CD4-positive, alpha-beta T cell (primary cell): ENCODE measurements around the gene FA2H. TPM values are rescaled to one million over a fixed set of nuclear protein-coding genes. Genes with fewer than 3 reads are reported as not detected.

Experiments used
- ATAC-seq: fragments of 200-7000 bp; cut with Tn5 transposase; one replicate; pipeline ENCODE4 v1.10.0; 2022; ENCODE audit warnings: mild to moderate bottlenecking; ENCODE audit not compliant: poor library complexity
- CTCF ChIA-PET: fragments of 350-600 bp; sonication (Branson Sonifier 250); formaldehyde crosslinking; loops from one replicate; lab custom pipeline; 2021; ENCODE audit warnings: antibody characterized with exemption, inconsistent platforms; lab: Charles Lee
- POLR2A ChIA-PET: fragments of 350-600 bp; sonication (Branson Sonifier 250); formaldehyde crosslinking; loops from one replicate; lab custom pipeline; 2021; ENCODE audit warnings: antibody characterized with exemption, inconsistent platforms; lab: Charles Lee
- DNase-seq, 14 experiments: peaks; one replicate each; pipeline ENCODE4 v3.0.0-alpha.2; 2013 to 2020; ENCODE audit warnings: mixed read lengths in 2 of 14
- H3K27ac ChIP-seq, 2 donors: one replicate each; pipeline versions ENCODE4 v1.5.1 to v1.7.0; 2013; ENCODE audit warnings: low read length in 2 of 2, low read depth in 1 of 2, mild to moderate bottlenecking in 1 of 2
- H3K27me3 ChIP-seq, 2 experiments: 1 replicate in 1 of 2; 2 replicates in 1 of 2; pipeline versions ENCODE4 v1.6.1 to v1.7.0; 2013; ENCODE audit warnings: low read length in 2 of 2, control low read depth in 1 of 2, mild to moderate bottlenecking in 1 of 2, moderate library complexity in 1 of 2; ENCODE audit not compliant: insufficient read depth in 2 of 2, control insufficient read depth in 1 of 2
- H3K36me3 ChIP-seq: one replicate; pipeline ENCODE4 v1.6.1; 2013; ENCODE audit warnings: low read length, control low read depth; ENCODE audit not compliant: insufficient read depth
- H3K4me1 ChIP-seq: one replicate; pipeline ENCODE4 v1.6.1; 2013; ENCODE audit warnings: low read length, control low read depth; ENCODE audit not compliant: insufficient read depth
- H3K4me3 ChIP-seq: one replicate; pipeline ENCODE4 v1.5.1; 2013; ENCODE audit warnings: mild to moderate bottlenecking, low read length, moderate library complexity
- H3K9me3 ChIP-seq, 2 experiments: 1 replicate in 1 of 2; 2 replicates in 1 of 2; pipeline versions ENCODE4 v1.6.1 to v1.7.0; 2013; ENCODE audit warnings: low read length in 2 of 2, mild to moderate bottlenecking in 2 of 2, control low read depth in 1 of 2, moderate library complexity in 1 of 2; ENCODE audit not compliant: control insufficient read depth in 1 of 2, insufficient read depth in 1 of 2
- H3K27ac Mint-ChIP-seq: one replicate; pipeline ENCODE4 v1.8.0; 2020; ENCODE audit warnings: mixed read lengths
- H3K27me3 Mint-ChIP-seq: one replicate; pipeline ENCODE4 v1.8.0; 2021; ENCODE audit warnings: mixed read lengths
- H3K36me3 Mint-ChIP-seq: one replicate; pipeline ENCODE4 v1.8.0; 2021; ENCODE audit warnings: low read depth, mixed read lengths
- H3K4me1 Mint-ChIP-seq: one replicate; pipeline ENCODE4 v1.8.0; 2021; ENCODE audit warnings: low read depth, mixed read lengths
- H3K4me3 Mint-ChIP-seq: one replicate; pipeline ENCODE4 v1.8.0; 2020; ENCODE audit warnings: mild to moderate bottlenecking, mixed read lengths
- H3K9me3 Mint-ChIP-seq: one replicate; pipeline ENCODE4 v1.8.0; 2020; ENCODE audit warnings: mixed read lengths
- CTCF ChIP-seq: fragments of 200-600 bp; IDR thresholded peaks from one replicate; pipeline ENCODE4 v1.8.0; 2022; ENCODE audit warnings: antibody characterized with exemption, mild to moderate bottlenecking
- intact Hi-C, 2 experiments: fragments of 100-400 bp; cut with DNase I in 1 of 2; cut with micrococcal nuclease in 1 of 2; formaldehyde crosslinking; loops; one replicate each; pipeline versions ENCODE4 v1.15.1 to v1.9.0; 2023 to 2025; cut with DNase I, micrococcal nuclease
- total RNA-seq, 174 experiments: library from RNA in 2 of 174; stranded (reverse) in 2 of 174; gene quantifications; one replicate each; pipeline ENCODE4 v1.2.3 and lab custom pipeline; 2021 to 2026

FA2H gene
- total RNA-seq, 2 experiments from 2014 or later, result not detected

DNA sequence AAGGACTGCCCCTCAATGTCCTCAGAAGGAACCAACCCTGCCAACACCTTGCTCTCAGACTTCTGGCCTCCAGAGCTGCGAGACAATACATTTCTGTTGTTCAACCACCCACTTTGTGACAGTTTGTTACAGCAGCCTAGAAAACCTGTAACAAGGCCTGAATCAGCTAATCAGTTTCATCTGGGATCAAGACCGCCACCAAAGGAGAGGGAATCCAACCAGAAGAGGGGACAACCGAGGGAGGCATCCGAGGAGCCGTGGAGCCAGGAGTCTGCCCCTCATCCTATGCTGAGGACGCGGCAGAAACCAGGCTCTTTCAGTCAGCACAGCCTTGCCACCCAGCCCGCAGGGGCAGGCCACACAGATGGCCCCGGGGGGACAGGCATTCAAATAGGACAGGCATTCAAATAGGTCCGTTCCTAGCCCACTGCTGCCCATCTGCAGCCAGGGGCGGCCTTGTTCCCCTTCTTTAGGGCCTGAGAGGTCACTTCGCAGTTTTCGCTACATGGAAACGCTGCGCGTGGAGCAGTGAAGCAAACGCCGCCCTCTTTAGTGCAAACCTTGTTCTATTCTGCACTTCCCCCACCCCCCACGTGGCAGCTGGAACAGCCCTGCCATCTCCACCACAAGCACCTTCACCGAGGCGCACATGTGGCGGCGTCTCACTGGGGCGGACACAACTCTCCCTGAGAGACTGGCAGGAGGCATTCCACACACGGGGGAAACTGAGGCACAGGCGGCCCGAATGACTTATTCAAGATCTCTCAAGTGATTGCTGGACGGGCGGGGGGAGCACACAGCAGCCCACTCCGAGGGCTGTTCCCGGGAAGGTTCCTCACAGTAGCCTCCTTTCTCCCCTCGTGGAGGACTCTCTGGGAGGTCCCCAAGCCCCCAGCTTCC, 26.7 kb downstream of the FA2H start:
- Histone ChIP-seq H3K36me3 (no peaks in the 10 kb centered on the region), H3K27me3 (no peaks in the 10 kb centered on the region), H3K9me3 (no peaks in the 10 kb centered on the region), H3K4me3 (no peak overlapping the region), H3K4me1 (no peaks in the 10 kb centered on the region), H3K27ac (no peak overlapping the region)
- H3K27ac Mint-ChIP-seq, result no peak overlapping the region
- no peaks in the 10 kb centered on the region for H3K9me3 Mint-ChIP-seq
- POLR2A ChIA-PET, result no interaction called here
- CTCF ChIA-PET, result no interaction called here
- H3K4me3 Mint-ChIP-seq, result no peak overlapping the region
- H3K27me3 Mint-ChIP-seq, result no peaks in the 10 kb centered on the region
- H3K36me3 Mint-ChIP-seq, result no peaks in the 10 kb centered on the region
- H3K4me1 Mint-ChIP-seq, result no peaks in the 10 kb centered on the region
- TF ChIP-seq CTCF, result no peak
- intact Hi-C loops, result no loop called here
- DNase-seq (no peak), ATAC-seq (no peak)

DNA sequence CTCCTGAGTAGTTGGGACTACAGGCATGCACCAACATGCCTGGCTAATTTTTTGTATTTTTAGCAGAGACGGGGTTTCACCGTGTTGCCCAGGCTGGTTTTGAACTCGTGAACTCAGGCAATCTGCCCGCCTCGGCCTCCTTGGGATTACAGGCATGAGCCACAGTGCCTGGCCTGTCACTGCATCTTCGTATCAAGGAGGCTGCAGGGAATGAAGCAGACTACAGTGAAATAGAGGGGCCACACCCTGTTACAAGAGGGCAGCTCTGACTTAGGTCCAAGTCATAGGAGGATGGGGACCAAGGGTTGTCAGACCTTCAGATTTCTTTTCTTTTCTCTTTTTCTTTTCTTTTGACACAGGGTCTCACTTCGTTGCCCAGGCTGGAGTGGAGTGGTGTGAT, 28.7 kb downstream of the FA2H start:
- H3K36me3 ChIP-seq, result no peaks in the 10 kb centered on the region
- H3K9me3 Mint-ChIP-seq, result no peaks in the 10 kb centered on the region
- ChIA-PET POLR2A (no interaction called here), CTCF (interaction anchor here (0.6 kb wide), 1 partner anchor 41 kb away, joined by 4 read pairs; no protein-coding TSS in a partner anchor)
- H3K27me3 ChIP-seq, result no peaks in the 10 kb centered on the region
- H3K9me3 ChIP-seq, result no peaks in the 10 kb centered on the region
- H3K4me1 Mint-ChIP-seq, result no peaks in the 10 kb centered on the region
- no peak overlapping the region for H3K27ac Mint-ChIP-seq
- intact Hi-C loops, result no loop called here
- H3K4me3 Mint-ChIP-seq, result no peak overlapping the region
- DNase-seq (no peak), ATAC-seq (no peak)
- no peak for TF ChIP-seq CTCF
- no peaks in the 10 kb centered on the region for H3K27me3 Mint-ChIP-seq
- H3K4me1 ChIP-seq, result no peaks in the 10 kb centered on the region
- no peaks in the 10 kb centered on the region for H3K36me3 Mint-ChIP-seq
- no peak overlapping the region for H3K27ac ChIP-seq
- H3K4me3 ChIP-seq, result no peak overlapping the region

- Mint-ChIP-seq H3K4me1 (no peaks in the 10 kb centered on the region), H3K27ac (no peak overlapping the region), H3K36me3 (no peaks in the 10 kb centered on the region), H3K4me3 (no peak overlapping the region), H3K9me3 (no peaks in the 10 kb centered on the region), H3K27me3 (no peaks in the 10 kb centered on the region)
- Histone ChIP-seq H3K4me1 (no peaks in the 10 kb centered on the region), H3K27me3 (no peaks in the 10 kb centered on the region), H3K9me3 (no peaks in the 10 kb centered on the region), H3K27ac (no peak overlapping the region), H3K4me3 (no peak overlapping the region), H3K36me3 (no peaks in the 10 kb centered on the region)
- intact Hi-C loops, result no loop called here
- ChIA-PET CTCF (no interaction called here), POLR2A (no interaction called here)
- ATAC-seq, result no peak
- DNase-seq, result no peak
- TF ChIP-seq CTCF, result no peak
Measured at GRCh38 chr16:74745109-74745615, 29.5 kb downstream of the FA2H start.
